HG02981 (cell line): ENCODE data around the gene AKAP6.

Source experiments
- ATAC-seq: cut with Tn5 transposase; IDR thresholded peaks from one replicate; pipeline ENCODE4 v1.9.1; 2021; ENCODE audit warnings: mild to moderate bottlenecking, moderate library complexity; ENCODE audit not compliant: unreplicated experiment

The AKAP6 gene

DNA sequence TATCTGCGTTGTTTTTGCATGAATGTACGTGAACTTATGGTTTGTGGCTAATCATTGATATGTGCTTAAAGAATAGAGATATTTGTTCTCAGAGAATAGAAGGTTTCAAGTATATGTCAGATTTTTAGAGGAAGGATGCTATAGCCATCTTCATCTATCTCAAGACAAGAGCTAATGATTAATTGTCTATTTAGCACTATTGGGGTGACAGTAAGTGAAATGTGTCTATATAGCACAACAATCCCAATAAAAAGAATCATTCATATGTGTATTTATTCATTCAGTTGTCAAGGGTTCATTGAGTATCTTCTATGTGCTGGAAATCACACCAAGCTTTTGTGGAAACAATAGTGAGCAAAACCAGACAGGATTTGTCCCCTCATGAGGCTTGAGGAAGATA lies 310.1 kb downstream of the AKAP6 start:
- ATAC-seq = no peak

DNA sequence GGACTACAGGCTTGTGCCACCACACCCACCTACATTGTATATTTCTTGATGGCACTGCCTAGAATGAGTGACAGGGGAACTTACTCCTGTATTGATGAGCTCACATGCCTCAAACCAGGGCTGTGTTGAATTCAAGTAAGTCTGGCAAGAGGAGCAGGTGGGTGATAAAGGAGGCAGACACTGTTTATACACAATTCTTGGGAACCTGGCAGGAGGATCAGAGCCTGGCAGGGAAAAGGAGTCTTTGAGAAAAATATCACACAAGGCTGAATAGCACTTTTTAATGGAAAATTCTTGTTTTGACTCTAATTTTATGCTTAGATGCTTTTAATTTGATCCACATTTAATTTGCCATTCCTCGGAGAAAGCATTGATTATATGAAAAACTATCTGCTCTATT lies 316.5 kb downstream of the AKAP6 start:
- ATAC-seq = no peak

DNA sequence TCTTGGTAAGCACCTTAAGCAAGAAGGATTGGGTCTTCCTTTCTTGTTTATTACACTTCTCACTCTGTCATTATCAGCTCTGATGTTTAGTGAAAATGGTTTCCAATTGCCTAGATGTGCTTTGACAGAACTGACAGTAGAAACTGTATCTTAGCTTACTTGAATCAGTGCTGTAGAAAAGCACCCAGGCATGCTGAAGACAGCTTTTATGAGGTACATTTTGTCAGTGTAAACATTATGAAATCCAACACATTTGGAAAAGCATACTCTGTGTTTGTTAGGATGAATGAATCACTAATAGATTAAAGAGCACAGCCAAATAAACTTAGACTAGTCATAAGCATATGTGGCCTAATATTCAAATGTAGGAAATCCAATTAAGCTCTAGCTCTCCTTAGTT lies 319.3 kb downstream of the AKAP6 start:
- no peak for ATAC-seq

DNA sequence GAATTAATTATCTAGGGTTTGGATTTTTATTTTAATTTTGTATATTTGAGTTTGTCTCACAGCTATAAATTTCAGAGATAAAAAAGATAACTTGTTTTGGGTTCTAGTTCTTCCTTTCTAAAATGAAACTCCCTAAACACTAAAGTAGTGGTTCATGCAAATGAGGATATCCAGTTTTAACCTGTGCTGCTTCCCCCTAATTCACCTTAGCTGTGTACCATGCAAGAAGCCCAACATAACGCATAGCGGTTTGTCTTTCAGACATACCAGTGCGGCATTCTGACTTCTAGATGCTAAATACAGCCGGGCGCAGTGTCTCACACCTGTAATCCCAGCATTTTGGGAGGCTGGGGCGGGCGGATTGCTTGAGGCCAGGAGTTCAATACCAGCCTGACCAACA lies 320.9 kb downstream of the AKAP6 start:
- no peak for ATAC-seq

DNA sequence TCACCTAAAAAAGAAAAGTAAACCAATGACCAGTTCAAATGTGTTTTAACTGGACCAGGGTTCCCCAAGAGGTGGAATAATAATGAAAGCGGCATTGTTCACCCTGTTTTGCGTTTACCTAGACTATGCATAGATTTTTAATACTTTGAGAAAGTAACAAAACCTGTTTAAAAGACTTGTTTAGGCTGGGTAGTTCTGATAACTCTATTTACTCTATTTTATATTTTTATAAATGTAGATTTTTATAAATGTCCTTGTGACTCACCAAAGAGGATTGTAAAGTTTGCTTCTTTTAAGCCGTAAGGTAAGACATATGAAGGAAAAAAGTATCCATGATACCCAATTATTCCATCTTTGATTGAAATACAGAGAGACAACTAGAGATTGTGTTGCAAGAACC lies 321.6 kb downstream of the AKAP6 start:
- ATAC-seq = no peak

DNA sequence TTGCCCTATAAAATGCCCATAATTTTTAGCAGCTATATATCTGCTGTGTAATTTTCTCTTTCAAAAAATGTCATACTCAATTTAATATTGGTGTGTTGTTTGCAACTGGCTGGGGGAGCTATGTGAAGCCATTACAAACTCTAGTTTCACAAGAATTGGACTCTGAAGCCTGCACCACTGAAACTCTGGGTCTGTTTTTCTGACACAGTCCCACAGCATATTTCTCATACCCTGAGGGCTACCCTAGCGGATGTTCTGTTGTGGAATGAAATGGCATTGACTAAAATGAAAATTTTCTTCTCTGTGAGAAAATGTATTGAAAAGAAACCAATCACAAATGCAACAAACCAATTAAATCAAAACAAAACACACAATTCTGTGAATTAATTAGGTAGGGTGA lies 325.0 kb downstream of the AKAP6 start:
- no peak for ATAC-seq

DNA sequence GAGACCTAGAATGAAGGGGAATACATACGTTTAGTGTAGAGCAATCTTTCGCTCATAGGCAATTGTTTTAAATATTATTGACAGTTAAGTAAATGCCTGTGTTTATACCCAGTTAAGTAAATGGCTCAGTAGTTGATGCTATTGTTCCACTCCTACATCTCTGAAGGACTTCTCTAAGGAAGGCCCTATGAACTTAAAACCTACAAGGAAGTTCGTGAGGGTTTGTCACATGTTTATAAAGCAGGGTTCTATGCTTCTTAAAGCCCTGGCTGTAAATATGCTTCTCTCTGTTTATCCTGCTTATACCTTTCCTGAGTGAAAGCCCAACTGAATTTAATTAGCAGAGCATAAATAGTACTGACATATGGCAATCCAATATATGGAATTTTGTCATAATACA lies 327.5 kb downstream of the AKAP6 start:
- no peak for ATAC-seq

DNA sequence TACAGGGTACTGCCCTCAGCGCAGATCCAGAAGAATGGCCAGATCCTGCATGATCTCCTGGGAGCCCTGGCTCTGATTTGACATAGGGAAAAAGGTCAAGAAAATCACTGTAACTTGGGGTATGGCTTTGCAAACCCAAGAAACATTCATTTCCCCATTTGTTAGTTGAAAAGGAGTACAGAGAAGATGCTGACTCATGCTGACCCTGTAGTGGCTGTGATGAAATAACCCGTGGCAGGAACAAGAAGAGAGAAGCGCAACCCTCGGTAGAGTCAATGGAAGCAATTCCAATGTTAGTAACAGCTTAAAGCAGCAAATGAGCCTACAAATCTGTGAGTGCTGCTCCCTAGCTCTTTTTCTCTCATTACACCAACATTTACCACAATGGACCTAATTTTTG lies 328.0 kb downstream of the AKAP6 start:
- ATAC-seq = no peak

DNA sequence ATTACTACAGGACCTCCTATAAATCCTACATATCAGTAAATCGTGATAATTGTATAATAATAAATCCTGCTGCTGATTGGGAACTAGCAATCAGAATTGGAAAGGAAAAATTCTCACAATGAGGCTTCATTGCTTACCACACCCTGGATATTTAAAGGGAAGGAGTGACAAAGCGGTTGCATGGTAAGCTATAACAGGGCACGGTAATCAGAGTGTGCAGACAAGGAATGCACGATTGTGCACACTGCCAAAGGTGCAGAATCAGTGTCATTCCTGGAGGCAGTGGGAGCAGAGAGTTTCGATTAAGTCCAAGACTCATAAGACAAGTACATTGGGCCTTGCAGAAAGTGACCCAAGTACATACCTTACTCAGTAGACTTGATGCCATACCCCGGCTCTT lies 332.1 kb downstream of the AKAP6 start:
- no peak for ATAC-seq

DNA sequence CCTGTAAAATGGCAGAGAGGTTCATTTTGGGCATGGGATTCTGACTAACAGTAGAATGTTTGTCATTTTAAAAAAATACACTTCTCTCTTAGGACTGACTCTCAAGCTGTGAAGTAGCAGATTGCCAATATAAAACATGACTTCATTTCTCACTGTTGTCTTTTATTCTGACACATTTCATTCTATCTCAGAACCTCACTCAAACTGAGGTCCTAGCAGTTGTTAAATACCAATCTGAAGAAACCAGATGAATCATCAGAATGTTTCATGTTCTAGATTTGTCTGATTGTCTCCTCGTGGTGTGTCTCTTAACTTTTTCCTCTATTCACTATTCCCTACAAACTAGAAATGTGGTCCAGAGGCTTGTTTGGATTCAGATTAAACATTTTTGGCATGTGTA lies 333.1 kb downstream of the AKAP6 start:
- ATAC-seq = no peak

DNA sequence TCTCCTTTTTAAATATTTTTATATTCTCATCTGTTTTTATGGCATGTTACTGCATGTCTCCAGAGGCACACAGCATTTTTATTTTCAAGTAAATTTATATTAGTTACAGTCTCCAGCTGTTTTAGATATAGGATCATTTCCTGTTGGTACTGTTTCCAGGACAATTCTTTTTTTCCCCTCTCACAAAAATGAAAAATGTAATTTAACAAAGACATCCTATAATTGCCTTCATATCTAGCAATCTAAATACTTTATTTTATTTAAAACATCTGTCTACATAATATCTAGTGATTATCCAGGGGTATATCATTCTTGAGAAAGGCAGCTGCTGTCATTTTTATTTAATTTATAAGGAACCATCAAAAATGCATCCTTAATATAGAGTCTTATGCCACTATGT lies 337.2 kb downstream of the AKAP6 start:
- ATAC-seq = no peak

DNA sequence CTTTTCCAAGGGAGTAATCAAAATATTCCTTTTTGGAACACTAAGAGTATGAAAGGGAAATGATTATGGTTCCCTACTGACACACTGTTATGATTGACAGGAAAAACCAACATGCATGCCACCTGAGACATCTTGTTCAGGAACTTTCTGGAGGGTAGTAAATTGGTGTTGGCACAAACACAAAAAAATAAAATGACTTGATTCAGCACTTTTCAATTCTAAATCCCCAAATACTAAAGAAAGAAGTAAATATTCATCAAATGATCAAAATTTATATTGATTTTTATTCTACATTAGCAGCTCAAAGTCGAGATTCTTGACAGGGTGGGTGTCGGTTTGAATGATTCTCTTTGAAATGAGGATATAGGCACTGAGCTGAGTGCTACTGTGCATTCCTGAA lies 338.2 kb downstream of the AKAP6 start:
- no peak for ATAC-seq

DNA sequence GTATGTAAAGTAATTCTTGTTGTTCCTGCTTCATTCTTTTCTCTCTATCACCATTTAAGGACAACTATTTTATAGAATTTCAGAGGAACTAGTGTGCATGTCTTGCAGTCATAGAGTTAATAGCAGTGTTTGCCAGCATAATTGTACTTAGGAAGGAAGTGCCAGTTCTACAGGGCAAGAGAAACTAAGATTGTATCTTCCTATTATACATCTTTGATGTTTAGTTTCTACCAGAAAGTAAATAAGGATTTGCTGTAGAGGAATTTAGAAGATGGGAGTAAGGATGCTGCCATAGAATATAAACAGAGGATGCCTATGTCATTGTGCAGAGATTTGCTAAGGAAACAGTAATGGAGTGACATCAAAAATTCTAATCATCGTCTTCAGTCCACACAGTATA lies 338.7 kb downstream of the AKAP6 start:
- no peak for ATAC-seq

DNA sequence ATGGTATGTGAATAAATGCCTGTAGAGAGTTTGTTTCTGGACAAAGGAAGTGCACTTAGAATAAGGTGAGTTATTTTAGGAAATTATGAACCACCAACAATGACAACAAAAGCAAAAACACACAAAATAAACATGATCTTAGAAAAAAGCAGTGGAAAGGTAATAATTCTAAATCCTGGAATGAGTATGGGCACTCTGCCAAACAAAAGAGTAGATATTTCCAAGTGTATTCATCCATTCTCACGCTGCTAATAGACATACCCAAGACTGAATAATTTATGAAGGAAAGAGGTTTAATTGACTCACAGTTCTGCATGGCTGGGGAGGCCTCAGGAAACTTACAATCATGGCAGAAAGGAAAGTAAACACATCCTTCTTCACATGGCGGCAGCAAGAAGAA lies 340.3 kb downstream of the AKAP6 start:
- no peak for ATAC-seq

DNA sequence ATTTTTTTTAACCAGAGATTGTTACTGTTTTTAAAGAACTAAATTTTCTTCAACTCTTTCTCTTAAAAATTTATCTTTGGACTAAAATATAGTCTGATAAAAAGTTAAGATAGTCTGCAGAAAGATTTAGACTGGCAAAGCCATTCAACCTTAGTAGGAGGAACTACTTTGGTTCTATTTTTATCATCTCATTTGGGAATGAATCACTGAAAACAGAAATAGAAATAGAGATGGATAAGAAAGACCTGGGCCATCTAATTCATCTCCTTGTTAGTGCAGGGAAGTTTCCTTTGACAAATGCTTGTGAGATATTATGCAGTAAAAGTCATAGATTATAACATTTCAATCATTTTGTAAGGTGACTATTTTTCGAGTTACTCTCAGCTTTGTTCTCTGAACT lies 346.3 kb downstream of the AKAP6 start:
- no peak for ATAC-seq

DNA sequence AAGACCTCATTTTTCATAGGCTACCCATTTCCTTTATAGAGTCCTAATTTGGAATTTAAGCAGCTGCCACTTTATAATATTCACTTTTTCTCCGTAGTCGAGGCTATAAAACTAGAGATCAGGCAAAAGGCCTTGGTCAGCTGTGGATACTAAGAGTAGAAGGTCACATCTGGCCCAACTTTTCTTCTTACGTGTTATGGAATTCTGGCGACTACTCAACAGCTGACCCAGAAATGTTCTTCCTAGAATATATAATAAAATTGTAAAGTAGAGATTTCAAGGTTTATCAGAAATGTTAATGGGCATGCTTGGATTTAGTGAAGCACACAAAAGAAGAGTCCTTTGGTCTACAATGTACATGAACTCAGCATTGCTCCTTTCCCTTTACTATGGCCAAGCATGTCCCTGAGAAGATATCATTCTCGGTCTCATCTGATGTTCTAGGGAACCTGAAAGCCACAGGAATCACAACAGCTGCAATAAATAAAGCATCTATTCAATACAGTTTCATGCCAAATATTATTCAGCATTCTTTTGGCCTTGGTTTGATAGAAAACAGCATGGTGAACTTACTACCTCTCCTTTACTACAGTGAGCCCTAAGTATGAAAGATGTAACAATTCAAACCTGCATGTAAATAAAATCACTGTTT lies 348.2 kb downstream of the AKAP6 start:
- no peak for ATAC-seq

DNA sequence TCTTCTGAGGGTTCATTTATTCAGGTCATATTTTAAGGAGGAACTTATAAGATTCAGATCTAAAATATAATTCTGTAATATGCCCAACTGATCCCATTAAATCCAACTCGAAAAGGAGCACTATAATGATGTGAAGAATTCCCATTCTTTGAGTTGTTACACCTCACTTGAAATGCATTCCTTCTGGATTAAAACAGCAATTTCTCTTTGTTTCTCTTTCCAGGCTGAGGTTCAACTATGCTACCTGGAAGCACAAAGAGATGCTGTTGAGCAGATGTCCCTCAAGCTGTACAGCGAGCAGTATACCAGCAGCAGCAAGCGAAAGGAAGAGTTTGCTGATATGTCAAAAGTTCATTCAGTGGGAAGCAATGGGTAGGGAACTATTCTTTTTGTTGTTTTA lies 349.0 kb downstream of the AKAP6 start:
- no peak for ATAC-seq

DNA sequence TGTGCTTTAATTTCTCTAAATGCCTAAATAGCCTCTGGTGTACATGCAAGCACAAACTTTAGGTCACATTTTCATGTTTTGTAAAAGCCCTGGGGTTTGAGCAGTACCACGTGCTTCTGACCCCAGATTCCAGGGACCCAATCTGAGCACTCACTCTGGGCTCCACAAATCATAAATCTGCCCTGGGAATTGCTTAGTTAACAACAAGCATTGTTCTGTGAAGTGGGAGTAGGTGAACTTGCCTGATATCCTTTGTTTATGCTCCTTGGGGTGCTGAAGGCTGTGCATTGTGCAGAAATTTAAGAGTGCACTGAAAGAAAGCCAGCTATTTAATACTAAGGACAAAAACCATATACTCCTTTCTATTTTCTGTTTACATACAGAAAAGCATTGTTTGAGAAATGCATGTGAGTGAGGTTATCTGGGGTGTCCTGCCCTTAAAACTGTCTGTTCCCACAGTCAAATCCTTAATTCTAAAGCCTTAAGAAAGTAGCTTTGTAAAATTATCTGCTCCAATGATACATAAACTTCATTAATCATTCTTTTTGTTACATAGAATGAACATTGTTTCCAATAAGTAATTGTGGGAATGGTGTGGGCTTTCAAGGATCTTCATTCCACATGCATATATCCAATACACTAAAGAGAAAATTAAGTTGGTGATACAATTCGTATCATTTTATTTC lies 351.0 kb downstream of the AKAP6 start:
- no peak for ATAC-seq

DNA sequence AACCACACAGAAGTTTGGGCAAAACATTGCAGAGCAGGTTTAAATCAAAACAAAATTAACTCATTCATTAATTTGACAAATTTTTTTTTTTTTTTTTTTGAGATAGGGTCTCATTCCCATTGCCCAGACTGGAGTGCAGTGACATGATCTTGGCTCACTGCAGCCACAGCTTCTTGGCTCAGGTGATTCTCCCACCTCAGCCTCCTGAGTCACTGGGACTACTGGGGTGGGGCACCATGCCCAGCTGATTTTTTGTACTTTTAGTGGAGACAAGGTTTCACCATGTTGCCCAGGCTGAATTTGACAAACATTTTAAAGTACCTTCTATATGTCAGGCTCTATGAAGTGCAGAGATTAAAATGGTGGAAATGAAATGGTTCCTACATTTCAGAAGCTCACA lies 352.5 kb downstream of the AKAP6 start:
- no peak for ATAC-seq

DNA sequence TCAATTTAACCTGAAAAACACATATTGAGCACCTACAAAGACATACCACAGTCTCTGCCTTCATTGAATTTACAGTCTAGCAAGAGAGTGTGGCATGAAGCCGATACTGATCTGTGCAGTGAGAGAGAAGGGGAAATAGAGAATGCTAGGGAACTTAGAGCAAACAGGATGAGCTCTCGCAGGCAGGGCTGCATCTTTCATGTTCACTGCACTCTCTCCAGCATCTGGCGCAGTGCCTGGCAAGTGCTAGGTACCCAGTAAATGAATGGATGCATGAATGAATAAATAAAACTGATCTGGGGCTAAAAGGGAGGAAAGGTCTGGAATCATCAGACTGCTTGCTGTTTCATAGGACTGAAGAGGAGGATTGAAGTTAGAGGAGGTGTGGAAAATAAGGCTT lies 353.1 kb downstream of the AKAP6 start:
- no peak for ATAC-seq

DNA sequence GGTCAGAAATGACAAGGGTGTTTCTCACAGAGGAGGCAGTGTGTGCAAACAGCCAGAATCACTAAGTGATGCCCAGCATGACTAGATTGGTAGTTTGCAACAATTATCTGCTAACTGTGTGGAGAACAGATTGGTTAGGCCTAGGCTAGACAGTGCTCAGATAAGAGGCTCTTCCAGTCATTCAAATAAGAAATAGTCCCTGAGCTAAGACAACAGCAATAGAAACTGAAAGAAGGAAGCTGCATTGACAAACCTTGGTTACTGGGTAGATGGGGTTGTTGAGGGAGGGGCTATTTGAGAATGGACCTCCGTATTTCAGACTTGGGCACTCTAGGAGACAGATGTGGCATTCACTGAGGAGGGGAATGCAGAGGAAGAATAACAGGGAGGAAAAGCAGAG lies 354.6 kb downstream of the AKAP6 start:
- no peak for ATAC-seq

DNA sequence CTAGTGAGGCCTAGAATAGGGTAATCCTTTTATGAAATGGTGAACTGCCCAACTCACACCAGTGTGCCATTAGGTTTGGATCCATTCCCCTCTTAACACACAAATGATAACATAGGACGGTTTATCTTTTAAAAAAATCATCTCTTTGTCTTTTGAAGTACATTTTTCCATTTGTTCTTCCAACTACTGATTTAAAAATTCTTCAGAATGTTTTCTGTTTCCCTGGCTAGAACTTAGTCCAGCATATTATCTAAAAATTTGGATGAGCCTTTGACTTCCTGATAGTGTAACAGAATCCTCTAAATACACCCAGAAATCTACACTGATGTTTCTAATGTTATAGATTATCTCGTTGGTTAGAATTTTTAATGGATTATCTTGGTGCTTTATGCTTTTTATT lies 359.8 kb downstream of the AKAP6 start:
- no peak for ATAC-seq

DNA sequence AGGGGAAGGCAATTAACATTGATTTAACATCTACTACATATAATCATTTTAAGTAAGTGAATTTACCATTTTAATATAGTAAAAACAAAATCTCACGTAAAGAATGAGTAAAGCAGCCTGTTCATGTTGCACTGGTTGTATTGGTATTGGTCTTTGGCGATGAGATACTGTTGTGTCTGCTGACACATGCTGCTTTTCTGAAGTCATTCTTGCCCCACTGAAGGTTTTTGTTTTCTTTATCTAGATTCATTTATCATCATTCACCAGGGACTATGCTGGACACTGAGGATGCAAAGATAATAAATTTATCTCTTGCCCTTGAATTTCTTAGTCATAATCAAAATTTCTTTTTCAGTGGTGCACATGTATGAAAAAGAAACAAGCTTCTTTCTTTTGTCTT lies 363.3 kb downstream of the AKAP6 start:
- no peak for ATAC-seq
